Osteoblast (primary cell): ENCODE data around the gene ATG7. TPM values are rescaled to one million over a fixed set of nuclear protein-coding genes. Genes with fewer than 3 reads are reported as not detected.

Source experiments
- DNase-seq: peaks from one replicate; pipeline ENCODE4 v3.0.0; 2011; ENCODE audit warnings: low spot score, mixed read lengths; ENCODE audit not compliant: insufficient read length; ENCODE audit errors: missing footprints
- H2AFZ ChIP-seq: 2 replicates; pipeline ENCODE4 v1.6.0; 2011; ENCODE audit warnings: mild to moderate bottlenecking, low read length
- H3K27ac ChIP-seq: 2 replicates; pipeline ENCODE4 v1.5.1; 2011; ENCODE audit warnings: mild to moderate bottlenecking, low read depth, low read length, moderate library complexity
- H3K27me3 ChIP-seq: 2 replicates; pipeline ENCODE4 v1.6.0; 2012; ENCODE audit warnings: mild to moderate bottlenecking, control low read depth, inconsistent platforms, low read length, moderate library complexity; ENCODE audit not compliant: insufficient read depth
- H3K36me3 ChIP-seq: 2 replicates; pipeline ENCODE4 v1.5.1; 2011; ENCODE audit warnings: mild to moderate bottlenecking, low read length, control low read depth, moderate library complexity; ENCODE audit not compliant: insufficient read depth
- H3K4me1 ChIP-seq: 2 replicates; pipeline ENCODE4 v1.5.1; 2011; ENCODE audit warnings: mild to moderate bottlenecking, low read length, control low read depth, moderate library complexity; ENCODE audit not compliant: insufficient read depth
- H3K4me2 ChIP-seq: 2 replicates; pipeline ENCODE4 v1.6.0; 2011; ENCODE audit warnings: mild to moderate bottlenecking, low read length; ENCODE audit not compliant: insufficient read depth
- H3K4me3 ChIP-seq: fragments of 200-600 bp; sonication (generic); 3 replicates; pipeline ENCODE4 v1.5.1; 2012; ENCODE audit warnings: mild to moderate bottlenecking, low read length, inconsistent platforms; ENCODE audit not compliant: insufficient read depth
- H3K79me2 ChIP-seq: 2 replicates; pipeline ENCODE4 v1.6.0; 2012; ENCODE audit warnings: mild to moderate bottlenecking, low read length, control low read depth, inconsistent platforms; ENCODE audit not compliant: insufficient read depth
- H3K9me3 ChIP-seq: 2 replicates; pipeline ENCODE4 v1.5.1; 2011; ENCODE audit warnings: low read depth, low read length, control low read depth
- H4K20me1 ChIP-seq: 2 replicates; pipeline ENCODE4 v1.6.0; 2012; ENCODE audit warnings: mild to moderate bottlenecking, low read length, control low read depth; ENCODE audit not compliant: insufficient read depth
- total RNA-seq: library from RNA; depleted of rRNA; stranded (reverse); fragments of >200 nt; gene quantifications from 2 replicates; pipeline ENCODE4 v1.2.3, GENCODE V29; 2012
- TF ChIP-seq, protein P1 (sequence below): IDR thresholded peaks from 2 replicates; pipeline ENCODE4 v1.5.1; 2011; ENCODE audit warnings: mild to moderate bottlenecking, low read depth, low read length, moderate library complexity; ENCODE audit errors: extremely low read depth

Gene ATG7
- total RNA-seq, 1 donor, result 93.4 TPM

DNA sequence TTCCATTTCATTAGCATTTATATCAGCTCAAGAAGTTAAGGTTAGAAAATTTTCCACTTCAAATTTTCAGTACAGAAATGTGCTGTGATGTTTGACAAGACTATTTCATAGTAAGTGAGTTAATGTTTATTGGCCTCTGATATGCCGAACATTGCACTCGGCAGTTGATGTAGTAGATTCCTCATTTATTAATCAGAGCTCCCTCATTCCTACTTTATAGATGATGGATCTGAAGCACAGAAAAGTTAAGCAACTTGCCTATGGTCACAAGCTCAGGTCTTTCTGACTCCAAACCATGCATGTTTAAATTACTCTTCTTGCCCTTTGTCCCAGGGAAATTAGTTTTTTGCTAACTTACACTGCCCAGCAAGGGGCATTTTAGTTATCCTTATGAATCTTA lies 92.0 kb downstream of the ATG7 start:
- H3K4me3 ChIP-seq, result no peak overlapping the region
- peaks cover 42% of the 10 kb centered on the region for H3K36me3 ChIP-seq
- H3K27ac ChIP-seq, result peak overlapping the region; percentile 47
- H3K9me3 ChIP-seq, result no peaks in the 10 kb centered on the region
- no peak overlapping the region for H2AFZ ChIP-seq
- no peak for DNase-seq
- no peaks in the 10 kb centered on the region for H3K79me2 ChIP-seq
- TF ChIP-seq, protein P1, sequence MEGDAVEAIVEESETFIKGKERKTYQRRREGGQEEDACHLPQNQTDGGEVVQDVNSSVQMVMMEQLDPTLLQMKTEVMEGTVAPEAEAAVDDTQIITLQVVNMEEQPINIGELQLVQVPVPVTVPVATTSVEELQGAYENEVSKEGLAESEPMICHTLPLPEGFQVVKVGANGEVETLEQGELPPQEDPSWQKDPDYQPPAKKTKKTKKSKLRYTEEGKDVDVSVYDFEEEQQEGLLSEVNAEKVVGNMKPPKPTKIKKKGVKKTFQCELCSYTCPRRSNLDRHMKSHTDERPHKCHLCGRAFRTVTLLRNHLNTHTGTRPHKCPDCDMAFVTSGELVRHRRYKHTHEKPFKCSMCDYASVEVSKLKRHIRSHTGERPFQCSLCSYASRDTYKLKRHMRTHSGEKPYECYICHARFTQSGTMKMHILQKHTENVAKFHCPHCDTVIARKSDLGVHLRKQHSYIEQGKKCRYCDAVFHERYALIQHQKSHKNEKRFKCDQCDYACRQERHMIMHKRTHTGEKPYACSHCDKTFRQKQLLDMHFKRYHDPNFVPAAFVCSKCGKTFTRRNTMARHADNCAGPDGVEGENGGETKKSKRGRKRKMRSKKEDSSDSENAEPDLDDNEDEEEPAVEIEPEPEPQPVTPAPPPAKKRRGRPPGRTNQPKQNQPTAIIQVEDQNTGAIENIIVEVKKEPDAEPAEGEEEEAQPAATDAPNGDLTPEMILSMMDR, result no peak
- H4K20me1 ChIP-seq, result no peaks in the 10 kb centered on the region
- H3K27me3 ChIP-seq, result no peaks in the 10 kb centered on the region
- H3K4me1 ChIP-seq, result peaks cover 26% of the 10 kb centered on the region
- H3K4me2 ChIP-seq, result no peak overlapping the region

DNA sequence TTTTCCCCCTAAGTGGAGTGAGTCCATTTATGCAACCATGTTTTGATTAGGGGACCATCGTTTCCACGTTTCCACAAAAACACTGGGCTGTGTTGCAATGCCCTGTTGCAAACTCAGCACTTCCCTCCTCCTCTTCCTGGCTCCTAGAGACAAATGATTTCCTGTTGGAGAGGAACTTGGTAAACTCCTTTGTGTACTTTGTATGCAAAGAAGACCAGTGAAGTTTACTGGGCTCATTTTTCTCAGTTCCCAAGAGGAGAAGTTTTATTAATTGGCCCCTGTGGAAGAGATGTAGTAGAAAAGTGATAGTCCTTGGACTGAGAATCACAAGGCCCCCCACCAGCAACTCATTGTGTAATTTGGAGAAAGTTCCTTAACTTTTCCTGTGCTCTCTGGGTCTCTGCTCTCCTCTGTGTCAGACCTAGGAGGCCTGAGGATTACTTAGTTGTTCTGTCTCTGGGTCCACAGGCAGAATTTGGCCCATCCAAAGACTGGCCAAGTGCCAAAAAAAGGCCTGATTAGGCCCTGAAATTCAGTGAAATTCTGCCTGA lies 95.0 kb downstream of the ATG7 start:
- TF ChIP-seq, protein P1, result no peak
- Histone ChIP-seq H3K9me3 (no peaks in the 10 kb centered on the region), H3K79me2 (no peaks in the 10 kb centered on the region), H2AFZ (peak overlapping the region; percentile 16), H3K27me3 (no peaks in the 10 kb centered on the region), H4K20me1 (no peaks in the 10 kb centered on the region), H3K27ac (peak overlapping the region; percentile 43), H3K4me1 (peaks cover 26% of the 10 kb centered on the region), H3K36me3 (peaks cover 20% of the 10 kb centered on the region), H3K4me2 (no peak overlapping the region), H3K4me3 (no peak overlapping the region)
- DNase-seq, result no peak

DNA sequence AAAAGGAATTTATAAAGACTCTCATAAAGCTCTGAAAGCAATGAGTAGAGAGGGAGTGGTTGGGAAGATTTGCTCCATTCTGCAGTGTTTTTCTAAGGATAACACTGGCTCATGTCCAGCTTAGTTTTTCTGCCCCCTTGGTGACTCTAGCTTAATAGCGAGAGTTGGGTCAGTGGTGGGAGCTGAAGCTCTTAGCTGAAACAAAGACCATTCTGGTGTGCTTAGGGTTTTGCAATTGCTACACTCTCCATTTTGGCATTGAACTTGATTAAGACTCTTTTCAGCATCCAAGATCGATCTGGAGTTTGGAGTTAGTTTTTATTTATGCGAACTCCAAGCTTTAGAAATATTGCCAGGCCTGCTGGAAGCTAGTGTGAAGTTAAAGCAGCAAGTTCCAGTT lies 98.0 kb downstream of the ATG7 start:
- Histone ChIP-seq H3K79me2 (no peaks in the 10 kb centered on the region), H3K27me3 (no peaks in the 10 kb centered on the region), H3K4me3 (no peak overlapping the region), H3K27ac (no peak overlapping the region), H4K20me1 (no peaks in the 10 kb centered on the region), H3K9me3 (no peaks in the 10 kb centered on the region), H3K4me1 (peaks cover 13% of the 10 kb centered on the region), H3K4me2 (no peak overlapping the region), H3K36me3 (peaks cover 21% of the 10 kb centered on the region), H2AFZ (no peak overlapping the region)
- TF ChIP-seq, protein P1, result no peak
- DNase-seq, result no peak

DNA sequence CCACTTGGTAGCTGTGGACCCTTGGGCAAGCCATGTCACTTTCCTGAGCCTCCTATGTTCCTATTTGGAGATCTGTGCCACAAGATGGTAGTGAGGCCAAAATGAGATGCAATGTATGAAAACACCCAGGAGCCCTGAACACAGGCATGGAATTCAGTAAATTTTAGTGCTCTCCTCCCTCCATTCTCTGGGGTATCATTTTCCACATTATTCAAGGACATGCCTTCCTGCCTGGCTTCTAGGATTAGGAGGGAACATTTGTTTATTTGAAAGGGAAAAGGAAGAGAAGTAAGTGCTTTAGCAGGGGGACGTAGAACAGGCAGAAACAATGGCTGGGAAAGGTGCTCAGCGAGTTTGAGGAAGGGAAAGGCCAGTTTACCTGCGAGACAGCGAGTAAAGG lies 98.8 kb downstream of the ATG7 start:
- H3K27me3 ChIP-seq, result no peaks in the 10 kb centered on the region
- no peaks in the 10 kb centered on the region for H3K9me3 ChIP-seq
- no peaks in the 10 kb centered on the region for H4K20me1 ChIP-seq

More for the DNA sequence above, 98.8 kb downstream of the ATG7 start:
- peaks cover 7% of the 10 kb centered on the region for H3K4me1 ChIP-seq
- H3K36me3 ChIP-seq, result peaks cover 21% of the 10 kb centered on the region
- no peak overlapping the region for H3K4me3 ChIP-seq
- TF ChIP-seq, protein P1, result no peak
- no peak for DNase-seq
- H3K4me2 ChIP-seq, result no peak overlapping the region
- H2AFZ ChIP-seq, result no peak overlapping the region
- no peak overlapping the region for H3K27ac ChIP-seq
- H3K79me2 ChIP-seq, result no peaks in the 10 kb centered on the region
